Neural cell (in vitro differentiated cells): ENCODE results near the gene VPS13C. TPM values are rescaled to one million over a fixed set of nuclear protein-coding genes. Genes with fewer than 3 reads are reported as not detected.

Experiments
- H2AFZ ChIP-seq: fragments of 200-600, 300-800 bp; sonication (generic), shearing (Covaris generic); 2 replicates; pipeline ENCODE4 v1.6.0; 2014; ENCODE audit warnings: low read depth, mild to moderate bottlenecking, antibody characterized with exemption, low read length, moderate library complexity
- H3F3A ChIP-seq: fragments of 200-600 bp; shearing (Covaris generic); 2 replicates; pipeline ENCODE4 v1.6.1; 2016; ENCODE audit warnings: mild to moderate bottlenecking, moderate library complexity, mixed read lengths, antibody characterized with exemption, low read length; ENCODE audit not compliant: insufficient read depth, poor library complexity, severe bottlenecking
- H3K27ac ChIP-seq: fragments of 200-600, 300-800 bp; sonication (generic), shearing (Covaris generic); 2 replicates; pipeline ENCODE4 v1.5.1; 2014; ENCODE audit warnings: mild to moderate bottlenecking, low read length, moderate library complexity
- H3K27me3 ChIP-seq: fragments of 300-800, 200-600 bp; sonication (generic), shearing (Covaris generic); 2 replicates; pipeline ENCODE4 v1.6.0; 2014; ENCODE audit warnings: mild to moderate bottlenecking, low read depth, low read length, moderate library complexity; ENCODE audit not compliant: insufficient read depth
- H3K36me3 ChIP-seq: fragments of 300-800, 200-600 bp; sonication (generic), shearing (Covaris generic); 2 replicates; pipeline ENCODE4 v1.5.1; 2014; ENCODE audit warnings: mild to moderate bottlenecking, antibody characterized with exemption, low read length, moderate library complexity; ENCODE audit not compliant: insufficient read depth
- H3K4me2 ChIP-seq: fragments of 300-800, 200-600 bp; sonication (generic), shearing (Covaris generic); 2 replicates; pipeline ENCODE4 v1.6.0; 2014; ENCODE audit warnings: mild to moderate bottlenecking, low read length
- H3K4me3 ChIP-seq: fragments of 300-800, 200-600 bp; sonication (generic), shearing (Covaris generic); 2 replicates; pipeline ENCODE4 v1.5.1; 2014; ENCODE audit warnings: mild to moderate bottlenecking, low read length, moderate library complexity
- H3K79me2 ChIP-seq: fragments of 200-600 bp; shearing (Covaris generic); replicated peaks from 2 replicates; pipeline ENCODE4 v1.6.0; 2014; ENCODE audit warnings: mild to moderate bottlenecking, low read length, moderate library complexity; ENCODE audit not compliant: insufficient read depth
- H3K9ac ChIP-seq: fragments of 300-800, 200-600 bp; sonication (generic), shearing (Covaris generic); 2 replicates; pipeline ENCODE4 v1.6.1; 2016; ENCODE audit warnings: mild to moderate bottlenecking, low read length, mixed read lengths
- H3K9me2 ChIP-seq: fragments of 200-600 bp; shearing (Covaris generic); 2 replicates; pipeline ENCODE4 v1.6.1; 2016; ENCODE audit warnings: mild to moderate bottlenecking, low read length, mixed read lengths; ENCODE audit not compliant: insufficient read depth
- H3K9me3 ChIP-seq: fragments of 200-600, 300-800 bp; sonication (generic), shearing (Covaris generic); 2 replicates; pipeline ENCODE4 v1.6.1; 2016; ENCODE audit warnings: mild to moderate bottlenecking, mixed run types, low read length, moderate library complexity, mixed read lengths
- H4K20me1 ChIP-seq: fragments of 200-600 bp; shearing (Covaris generic); 2 replicates; pipeline ENCODE4 v1.6.1; 2016; ENCODE audit warnings: mild to moderate bottlenecking, mixed run types; ENCODE audit not compliant: insufficient read depth
- CTCF ChIP-seq: fragments of 450-650 bp; IDR thresholded peaks from 2 replicates; pipeline ENCODE4 v1.5.1; 2014; ENCODE audit warnings: antibody characterized with exemption, mild to moderate bottlenecking, moderate library complexity; ENCODE audit not compliant: poor library complexity, severe bottlenecking
- EP300 ChIP-seq: fragments of 450-650 bp; conservative IDR thresholded peaks from 2 replicates; pipeline ENCODE4 v1.6.1; 2014; ENCODE audit warnings: antibody characterized with exemption, mild to moderate bottlenecking, moderate library complexity; ENCODE audit not compliant: poor library complexity, severe bottlenecking
- EZH2 ChIP-seq: fragments of 200-600, 300-800 bp; shearing (Covaris generic), sonication (generic); IDR thresholded peaks from 2 replicates; pipeline ENCODE4 v1.6.1; 2014; ENCODE audit warnings: antibody characterized with exemption, low read length, borderline replicate concordance, mild to moderate bottlenecking; ENCODE audit not compliant: insufficient read depth, poor library complexity, severe bottlenecking
- MXI1 ChIP-seq: fragments of 450-650 bp; conservative IDR thresholded peaks from 2 replicates; pipeline ENCODE4 v1.6.1; 2014; ENCODE audit warnings: antibody characterized with exemption, mild to moderate bottlenecking; ENCODE audit not compliant: poor library complexity, severe bottlenecking
- POLR2AphosphoS5 ChIP-seq: IDR thresholded peaks from 2 replicates; pipeline ENCODE4 v1.6.1; 2012
- RAD21 ChIP-seq: fragments of 450-650 bp; conservative IDR thresholded peaks from 2 replicates; pipeline ENCODE4 v1.6.1; 2014; ENCODE audit warnings: antibody characterized with exemption, mild to moderate bottlenecking, moderate library complexity
- REST ChIP-seq: IDR thresholded peaks from 2 replicates; pipeline ENCODE4 v1.6.1; 2012; ENCODE audit warnings: borderline replicate concordance
- SMC3 ChIP-seq: fragments of 450-650 bp; conservative IDR thresholded peaks from 2 replicates; pipeline ENCODE4 v1.6.1; 2014; ENCODE audit warnings: antibody characterized with exemption, mild to moderate bottlenecking, moderate library complexity; ENCODE audit not compliant: poor library complexity
- TAF1 ChIP-seq: IDR thresholded peaks from 2 replicates; pipeline ENCODE4 v1.6.1; 2012; ENCODE audit warnings: low read depth
- polyA plus RNA-seq: library from polyadenylated mRNA; depleted of rRNA; stranded (reverse); fragments of >200 nt; gene quantifications from 2 replicates; pipeline ENCODE4 v1.2.3, GENCODE V29; 2014

VPS13C gene
- polyA plus RNA-seq, 1 donor from 2014 or later = 92.6 TPM

DNA sequence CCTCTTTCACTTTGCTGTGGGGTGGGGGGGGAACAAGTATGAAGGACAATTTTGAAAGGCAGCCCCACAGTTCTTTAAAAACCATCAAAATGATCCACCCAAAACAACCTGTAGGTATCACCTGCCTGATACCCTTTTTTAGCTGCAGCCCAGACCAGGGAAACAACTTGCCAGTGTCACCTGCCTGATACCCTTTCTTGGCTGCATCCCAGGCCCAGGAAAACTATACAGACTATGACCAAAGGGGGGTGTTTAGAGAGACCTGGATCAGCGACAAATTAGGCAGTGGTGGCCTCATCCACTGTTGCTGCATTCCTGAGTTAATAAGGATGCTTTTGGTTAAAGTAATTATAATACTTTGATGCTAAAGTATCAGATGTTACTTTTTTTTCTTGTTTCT, 122.0 kb downstream of the VPS13C start:
- no peaks in the 10 kb centered on the region for H4K20me1 ChIP-seq
- H3K27ac ChIP-seq = no peak overlapping the region
- no peaks in the 10 kb centered on the region for H3K9me2 ChIP-seq
- no peak overlapping the region for H2AFZ ChIP-seq
- H3K4me3 ChIP-seq = no peak overlapping the region
- no peaks in the 10 kb centered on the region for H3K9me3 ChIP-seq
- H3K4me2 ChIP-seq = no peak overlapping the region
- no peaks in the 10 kb centered on the region for H3K27me3 ChIP-seq
- H3F3A ChIP-seq = no peaks in the 10 kb centered on the region
- H3K9ac ChIP-seq = no peak overlapping the region
- peaks cover 4% of the 10 kb centered on the region for H3K36me3 ChIP-seq
- TF ChIP-seq REST (no peak), SMC3 (no peak), POLR2AphosphoS5 (no peak), EP300 (no peak), CTCF (no peak), EZH2 (no peak), TAF1 (no peak), MXI1 (no peak), RAD21 (no peak)
- no peaks in the 10 kb centered on the region for H3K79me2 ChIP-seq

- Histone ChIP-seq H3K9ac (no peak overlapping the region), H3K4me2 (no peak overlapping the region), H3K4me3 (no peak overlapping the region), H3K27ac (no peak overlapping the region), H2AFZ (no peak overlapping the region), H3K9me2 (no peaks in the 10 kb centered on the region), H3F3A (no peaks in the 10 kb centered on the region), H3K9me3 (no peaks in the 10 kb centered on the region), H3K79me2 (no peaks in the 10 kb centered on the region), H3K27me3 (no peaks in the 10 kb centered on the region), H4K20me1 (no peaks in the 10 kb centered on the region), H3K36me3 (peaks cover 4% of the 10 kb centered on the region)
- no peak for TF ChIP-seq EP300
- TF ChIP-seq CTCF = no peak
- TF ChIP-seq REST = no peak
- TF ChIP-seq SMC3 = no peak
- no peak for TF ChIP-seq POLR2AphosphoS5
- TF ChIP-seq MXI1 = no peak
- no peak for TF ChIP-seq EZH2
- no peak for TF ChIP-seq TAF1
Measured at GRCh38 chr15:61936528-61937195, 123.6 kb downstream of the VPS13C start.
